K562 (cell line): ENCODE data around the gene PDIA5. TPM values are rescaled to one million over a fixed set of nuclear protein-coding genes. Genes with fewer than 3 reads are reported as not detected.

Experiments
- RBBP5 ChIP-seq: fragments of 200-600 bp; sonication (generic); IDR thresholded peaks from 2 replicates; pipeline ENCODE4 v1.6.1; 2012; ENCODE audit warnings: borderline replicate concordance, mild to moderate bottlenecking, low read length, control low read depth, inconsistent platforms; ENCODE audit not compliant: insufficient read depth, poor library complexity, severe bottlenecking
- RBM34 ChIP-seq: fragments of 200-400 bp; formaldehyde crosslinking; IDR thresholded peaks from 2 replicates; pipeline ENCODE4 v1.6.1; 2018; ENCODE audit warnings: low read length, borderline replicate concordance; ENCODE audit not compliant: insufficient read depth
- ZNF644 ChIP-seq: fragments of 200-800 bp; sonication (Bioruptor generic); IDR thresholded peaks from 2 replicates; pipeline ENCODE4 v1.6.1; 2016; ENCODE audit warnings: low read depth, missing genetic modification characterization, missing compliant biosample characterization
- polyA plus RNA-seq, 8 experiments: library from polyadenylated mRNA; depleted of rRNA in 4 of 8; stranded (reverse) in 5 of 8; unstranded in 3 of 8; fragments of >200 nt; fragmentation: Nextera tagmentation in 2 of 8; fragmentation: Illumina TruSeq in 1 of 8; extraction: Ambion mirVana in 2 of 8; extraction: Trizol in 1 of 8; gene quantifications; 2 replicates each; pipeline versions ENCODE4 v1.2.1 to v1.2.3, GENCODE V29; 2011 to 2014; ENCODE audit warnings: inconsistent platforms in 1 of 8, missing spikeins in 1 of 8
- total RNA-seq, 7 experiments: library from RNA; depleted of rRNA in 6 of 7; stranded (reverse); fragments of >200 nt in 6 of 7; fragmentation: Illumina TruSeq in 2 of 7; extraction: Trizol in 2 of 7; gene quantifications; 2 replicates each; pipeline versions ENCODE4 v1.2.1 to v1.2.3, GENCODE V29; 2011 to 2021; ENCODE audit warnings: low replicate concordance in 1 of 7
- TF ChIP-seq, protein P1 (sequence below): sonication (generic); formaldehyde crosslinking; IDR thresholded peaks from 2 replicates; pipeline ENCODE4 v1.8.0; 2023; ENCODE audit warnings: missing genetic modification reagents, mild to moderate bottlenecking, borderline replicate concordance

Gene PDIA5
- total and polyA plus RNA-seq, 9 of the 15 experiments (the other 6 are each of a cell fraction or from before 2014, with no cell fraction given) = 3.4 to 31.8 (median 19.6) TPM

DNA sequence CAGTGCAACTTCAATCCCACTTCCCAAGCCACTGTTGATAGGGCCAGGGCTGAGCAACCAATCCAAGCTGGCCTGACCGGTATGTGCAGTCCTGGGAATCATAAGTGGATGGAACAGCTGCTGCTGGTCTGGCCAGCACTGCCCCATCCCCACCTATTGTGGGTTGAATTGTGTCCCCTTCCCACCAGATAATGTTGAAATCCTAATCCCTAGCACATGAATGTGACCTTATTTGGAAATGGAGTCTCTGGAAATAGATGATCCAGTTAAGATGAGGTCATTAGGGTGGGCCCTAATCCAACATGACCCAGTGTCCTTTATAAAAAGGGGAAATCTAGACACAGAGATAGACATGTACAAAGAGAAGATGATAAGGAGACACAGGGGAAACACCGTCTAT, 13.7 kb upstream of the PDIA5 start (continued):
- TF ChIP-seq, protein P1, sequence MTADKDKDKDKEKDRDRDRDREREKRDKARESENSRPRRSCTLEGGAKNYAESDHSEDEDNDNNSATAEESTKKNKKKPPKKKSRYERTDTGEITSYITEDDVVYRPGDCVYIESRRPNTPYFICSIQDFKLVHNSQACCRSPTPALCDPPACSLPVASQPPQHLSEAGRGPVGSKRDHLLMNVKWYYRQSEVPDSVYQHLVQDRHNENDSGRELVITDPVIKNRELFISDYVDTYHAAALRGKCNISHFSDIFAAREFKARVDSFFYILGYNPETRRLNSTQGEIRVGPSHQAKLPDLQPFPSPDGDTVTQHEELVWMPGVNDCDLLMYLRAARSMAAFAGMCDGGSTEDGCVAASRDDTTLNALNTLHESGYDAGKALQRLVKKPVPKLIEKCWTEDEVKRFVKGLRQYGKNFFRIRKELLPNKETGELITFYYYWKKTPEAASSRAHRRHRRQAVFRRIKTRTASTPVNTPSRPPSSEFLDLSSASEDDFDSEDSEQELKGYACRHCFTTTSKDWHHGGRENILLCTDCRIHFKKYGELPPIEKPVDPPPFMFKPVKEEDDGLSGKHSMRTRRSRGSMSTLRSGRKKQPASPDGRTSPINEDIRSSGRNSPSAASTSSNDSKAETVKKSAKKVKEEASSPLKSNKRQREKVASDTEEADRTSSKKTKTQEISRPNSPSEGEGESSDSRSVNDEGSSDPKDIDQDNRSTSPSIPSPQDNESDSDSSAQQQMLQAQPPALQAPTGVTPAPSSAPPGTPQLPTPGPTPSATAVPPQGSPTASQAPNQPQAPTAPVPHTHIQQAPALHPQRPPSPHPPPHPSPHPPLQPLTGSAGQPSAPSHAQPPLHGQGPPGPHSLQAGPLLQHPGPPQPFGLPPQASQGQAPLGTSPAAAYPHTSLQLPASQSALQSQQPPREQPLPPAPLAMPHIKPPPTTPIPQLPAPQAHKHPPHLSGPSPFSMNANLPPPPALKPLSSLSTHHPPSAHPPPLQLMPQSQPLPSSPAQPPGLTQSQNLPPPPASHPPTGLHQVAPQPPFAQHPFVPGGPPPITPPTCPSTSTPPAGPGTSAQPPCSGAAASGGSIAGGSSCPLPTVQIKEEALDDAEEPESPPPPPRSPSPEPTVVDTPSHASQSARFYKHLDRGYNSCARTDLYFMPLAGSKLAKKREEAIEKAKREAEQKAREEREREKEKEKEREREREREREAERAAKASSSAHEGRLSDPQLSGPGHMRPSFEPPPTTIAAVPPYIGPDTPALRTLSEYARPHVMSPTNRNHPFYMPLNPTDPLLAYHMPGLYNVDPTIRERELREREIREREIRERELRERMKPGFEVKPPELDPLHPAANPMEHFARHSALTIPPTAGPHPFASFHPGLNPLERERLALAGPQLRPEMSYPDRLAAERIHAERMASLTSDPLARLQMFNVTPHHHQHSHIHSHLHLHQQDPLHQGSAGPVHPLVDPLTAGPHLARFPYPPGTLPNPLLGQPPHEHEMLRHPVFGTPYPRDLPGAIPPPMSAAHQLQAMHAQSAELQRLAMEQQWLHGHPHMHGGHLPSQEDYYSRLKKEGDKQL = no peak
- TF ChIP-seq RBBP5 (no peak), RBM34 (no peak), ZNF644 (tag) (no peak)
